ENCODE results near the gene ALDH9A1.
A peak's percentile ranks its signal among the peaks of the same experiment; 100 is the strongest.
"Not testable (repeated sequence)": the region's sequence is repeated elsewhere in the genome, so short reads cannot be mapped to it uniquely, and the experiment has no call there.

The ALDH9A1 gene

DNA sequence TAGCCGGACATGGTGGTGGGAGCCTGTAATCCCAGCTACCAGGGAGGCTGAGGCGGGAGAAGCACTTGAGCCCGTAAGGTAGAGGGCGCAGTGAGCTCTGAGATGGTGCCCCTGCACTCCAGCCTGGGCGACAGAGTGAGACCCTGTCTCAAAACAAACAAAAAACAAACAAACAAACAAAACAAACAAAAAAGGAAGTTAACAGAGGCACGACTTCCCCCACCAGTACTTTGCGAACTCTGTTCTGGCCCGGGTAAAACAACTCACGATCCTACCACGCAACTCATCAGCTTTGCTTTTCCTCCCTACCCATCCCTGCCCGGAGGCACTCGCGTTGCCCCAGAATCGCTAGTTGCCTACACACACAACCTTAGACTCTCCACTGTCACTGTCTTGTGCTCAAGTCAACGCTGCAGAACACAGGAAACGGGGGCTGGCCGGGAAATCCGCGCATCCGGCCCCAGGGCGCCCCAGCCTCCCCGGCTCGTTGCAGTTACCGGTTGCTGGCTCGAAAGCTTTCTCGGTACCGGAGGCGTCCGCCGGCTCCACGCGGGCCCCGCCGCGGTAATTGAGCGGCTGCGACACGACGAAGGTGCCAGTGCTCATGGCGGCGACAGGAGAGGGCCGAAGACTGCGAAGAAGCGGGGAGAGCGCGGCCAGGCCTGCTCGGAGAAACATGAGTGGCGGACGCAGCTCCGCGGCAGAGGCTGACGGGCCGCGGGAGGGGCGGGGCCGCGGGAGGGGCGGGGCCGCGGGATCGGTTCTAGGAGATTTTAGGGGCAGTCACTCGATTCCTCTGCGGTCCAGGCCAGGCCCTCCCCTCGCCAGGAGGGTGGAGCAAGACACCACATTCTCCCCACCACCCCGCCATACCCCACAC, at the start of gene ALDH9A1:
ALDH9A1 (minus strand) TSS at position 682 of the 880 bp plus-strand sequence; CDS start at position 678, 4 bp downstream.
- DNase-seq, result peak; percentile 90

DNA sequence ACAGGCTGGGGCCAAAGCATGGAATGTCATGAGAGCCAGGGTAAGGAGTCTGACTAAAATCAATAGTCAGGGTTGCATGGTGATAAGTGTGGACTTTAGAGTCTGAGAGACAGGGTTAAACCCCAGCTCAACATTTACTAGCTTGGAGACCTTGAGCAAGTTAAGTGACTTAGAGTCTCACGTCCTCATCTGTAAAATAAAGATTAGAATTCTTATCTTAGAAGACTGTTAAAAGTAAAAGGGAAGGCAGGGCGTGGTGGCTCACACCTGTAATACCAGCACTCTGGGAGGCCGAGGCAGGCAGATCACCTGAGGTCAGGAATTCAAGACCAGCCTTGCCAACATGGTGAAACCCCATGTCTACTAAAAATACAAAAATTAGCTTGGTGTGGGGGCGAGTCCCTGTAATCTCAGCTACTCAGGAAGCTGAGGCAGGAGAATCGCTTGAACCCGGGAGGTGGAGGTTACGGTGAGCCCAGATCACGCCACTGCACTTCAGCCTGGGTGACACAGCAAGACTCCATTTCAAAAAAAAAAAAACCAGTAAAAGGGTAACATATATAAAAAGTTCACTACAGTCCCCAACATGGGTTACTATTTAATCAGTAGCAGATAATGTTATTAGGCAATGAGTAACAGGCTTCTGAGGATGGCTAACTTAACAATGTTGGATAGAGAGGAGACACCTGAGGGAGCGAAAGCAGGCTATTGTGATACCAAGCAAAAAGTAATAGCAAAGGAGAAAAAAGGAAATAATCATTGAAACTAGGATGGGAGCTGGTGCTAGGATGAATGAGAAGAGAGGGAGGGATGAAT, 49.5 kb upstream of the ALDH9A1 start:
- DNase-seq, result no peak

DNA sequence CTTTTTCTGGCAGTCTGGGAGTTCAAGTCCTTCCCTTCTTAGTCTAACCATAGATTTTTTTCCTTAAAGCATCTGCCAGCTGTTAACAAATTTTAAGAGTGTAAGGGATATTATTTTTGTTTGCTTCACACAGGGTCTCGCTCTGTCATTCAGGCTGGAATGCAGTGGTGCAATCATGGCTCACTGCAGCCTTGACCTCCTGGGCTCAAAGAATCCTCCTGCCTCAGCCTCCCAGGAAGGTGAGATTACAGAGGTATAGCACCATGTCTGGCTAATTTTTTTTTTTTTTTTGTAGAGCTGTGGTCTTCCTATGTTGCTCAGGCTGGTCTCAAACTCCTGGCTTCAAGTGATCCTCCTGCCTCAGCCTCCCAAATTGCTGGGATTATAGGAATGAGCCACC, 46.6 kb upstream of the ALDH9A1 start:
- DNase-seq, result not testable (repeated sequence)

DNA sequence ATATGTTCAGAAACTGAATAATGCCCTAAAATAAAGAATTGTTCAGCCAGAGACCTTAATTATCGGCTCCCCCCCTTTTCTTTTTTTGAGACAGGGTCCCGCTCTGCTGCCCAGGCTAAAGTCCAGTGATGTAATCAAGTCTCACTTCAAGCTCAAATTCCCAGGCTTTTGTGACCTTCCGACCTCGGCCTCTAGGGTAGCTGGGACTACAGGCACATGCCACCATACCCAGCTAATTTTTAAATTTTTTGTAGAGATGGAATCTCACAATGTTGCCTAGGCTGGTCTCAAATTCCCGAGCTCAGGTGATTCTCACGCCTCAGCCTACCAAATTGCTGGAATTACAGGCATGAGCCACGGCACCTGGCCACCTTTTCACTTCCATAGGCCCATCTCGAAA, 43.8 kb upstream of the ALDH9A1 start:
- DNase-seq, result no peak

DNA sequence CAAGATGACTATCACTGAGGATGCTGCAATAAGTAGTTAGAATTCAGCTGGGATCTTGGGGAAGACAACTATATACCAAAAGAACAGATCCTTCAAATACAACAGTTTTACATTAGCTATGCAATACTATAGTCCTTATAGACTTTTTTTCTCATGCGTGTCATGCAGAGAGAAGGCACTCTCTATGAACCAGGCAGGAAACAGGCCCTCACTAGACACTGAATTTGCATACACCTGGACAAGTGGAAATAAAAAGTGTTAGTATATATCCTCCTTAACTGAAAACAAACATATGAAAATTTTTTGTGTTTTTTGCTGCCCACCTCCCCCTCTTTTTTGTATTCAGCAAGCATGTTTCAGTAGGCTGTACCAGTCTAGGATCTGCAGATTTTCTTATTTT, 40.4 kb upstream of the ALDH9A1 start:
- peak; percentile 54 for DNase-seq

DNA sequence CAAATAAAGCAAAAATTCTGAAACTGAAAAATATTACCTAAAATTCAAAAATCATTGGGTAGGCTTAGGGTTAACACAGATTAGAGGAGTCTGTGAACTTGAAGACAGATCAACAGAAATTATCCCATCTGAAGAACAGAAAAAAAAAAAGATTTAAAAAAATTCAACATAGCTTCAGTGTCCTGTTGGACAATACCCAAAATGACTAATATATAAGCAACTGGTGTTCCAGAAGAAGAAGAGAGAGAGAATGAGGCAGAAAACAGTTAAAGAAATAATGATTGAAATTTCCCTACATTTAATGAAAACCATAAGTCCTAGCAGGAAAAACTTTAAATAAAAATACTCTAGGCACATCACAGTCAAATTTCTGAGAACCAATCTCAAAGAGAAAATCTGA, 38.8 kb upstream of the ALDH9A1 start:
- no peak for DNase-seq

DNA sequence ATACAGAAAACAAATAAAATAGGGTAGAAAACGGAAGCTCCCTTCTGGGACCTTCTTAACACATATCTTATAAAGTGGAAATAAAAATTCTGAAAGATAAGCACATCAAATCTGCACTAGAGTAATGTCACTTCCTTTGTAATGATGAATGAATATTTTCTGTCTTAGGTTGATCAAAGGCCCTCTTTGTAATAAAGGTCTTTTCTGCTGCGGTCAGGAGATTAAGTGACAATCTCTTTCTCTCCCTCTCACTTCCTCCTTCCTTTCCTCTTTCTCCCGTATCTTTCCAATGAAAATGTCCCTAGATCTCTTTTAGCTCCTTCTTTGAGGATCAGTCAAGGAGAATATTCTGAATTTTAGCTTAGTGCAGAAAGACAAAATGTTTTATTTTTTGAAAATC, 36.5 kb upstream of the ALDH9A1 start:
- DNase-seq, result no peak

DNA sequence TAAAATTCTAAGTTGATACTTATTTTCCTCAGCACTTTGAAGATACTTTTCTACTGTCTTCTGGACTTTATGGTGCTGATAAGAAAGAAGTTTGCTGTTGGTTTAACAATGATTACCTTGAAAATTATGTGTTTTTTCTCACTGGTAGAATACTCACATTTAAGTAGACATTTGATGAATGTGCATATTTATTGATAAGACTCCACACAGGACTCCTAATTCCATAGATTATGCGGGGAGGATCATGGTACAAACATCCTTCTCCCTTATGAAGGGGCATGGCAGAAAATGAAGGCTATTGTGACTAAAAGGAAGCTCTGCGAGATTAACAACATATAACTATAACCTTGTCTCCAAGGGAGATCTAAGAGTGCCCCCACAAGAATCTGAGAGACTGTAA, 28.5 kb upstream of the ALDH9A1 start:
- no peak for DNase-seq

DNA sequence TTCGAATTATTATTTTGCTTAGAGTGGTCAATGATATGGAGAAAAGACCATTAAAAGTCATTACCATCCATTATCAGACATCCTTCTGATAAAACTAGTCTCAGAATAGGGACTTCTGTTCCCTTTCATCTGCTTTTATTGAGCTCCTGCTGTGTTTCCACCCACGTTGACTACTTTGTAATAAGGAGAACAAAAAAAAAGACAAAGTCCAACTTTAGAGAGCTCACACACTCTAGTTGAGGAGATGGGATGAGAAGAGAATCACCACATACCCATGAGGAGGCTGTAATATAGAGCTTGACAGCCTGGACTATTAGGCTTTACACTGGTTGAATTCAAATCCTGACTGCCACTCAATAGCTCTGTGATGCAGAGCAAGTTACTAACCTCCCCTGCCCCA, 27.8 kb upstream of the ALDH9A1 start:
- DNase-seq, result no peak

DNA sequence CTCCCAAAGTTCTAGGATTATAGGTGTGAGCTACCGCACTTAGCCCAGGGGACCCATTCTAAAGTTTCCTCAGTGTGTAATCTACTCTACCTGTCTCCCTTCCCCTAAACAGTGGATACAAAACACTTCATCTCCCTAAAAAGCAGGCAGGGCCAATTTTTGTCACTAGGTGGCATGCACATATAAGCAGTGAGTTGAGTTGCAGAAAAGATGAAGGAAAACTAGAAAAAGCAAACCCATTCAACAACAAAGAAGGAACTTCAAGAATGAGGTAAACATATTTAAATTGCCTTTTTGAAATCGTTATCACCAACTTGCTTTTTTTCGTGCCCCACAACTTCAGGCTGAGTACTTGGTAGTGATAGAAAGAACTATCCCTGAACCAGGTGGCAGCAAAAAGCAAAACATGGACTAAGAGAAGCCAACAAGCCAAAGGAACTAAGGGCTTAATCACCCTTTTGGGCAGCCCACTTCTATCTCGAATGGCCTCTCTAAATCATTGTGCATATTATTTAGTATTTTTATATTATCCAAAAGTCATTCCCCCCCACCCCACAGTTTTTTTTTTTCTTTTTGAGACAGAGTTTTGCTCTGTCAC, 19.7 kb upstream of the ALDH9A1 start:
- peak; percentile 54 for DNase-seq

DNA sequence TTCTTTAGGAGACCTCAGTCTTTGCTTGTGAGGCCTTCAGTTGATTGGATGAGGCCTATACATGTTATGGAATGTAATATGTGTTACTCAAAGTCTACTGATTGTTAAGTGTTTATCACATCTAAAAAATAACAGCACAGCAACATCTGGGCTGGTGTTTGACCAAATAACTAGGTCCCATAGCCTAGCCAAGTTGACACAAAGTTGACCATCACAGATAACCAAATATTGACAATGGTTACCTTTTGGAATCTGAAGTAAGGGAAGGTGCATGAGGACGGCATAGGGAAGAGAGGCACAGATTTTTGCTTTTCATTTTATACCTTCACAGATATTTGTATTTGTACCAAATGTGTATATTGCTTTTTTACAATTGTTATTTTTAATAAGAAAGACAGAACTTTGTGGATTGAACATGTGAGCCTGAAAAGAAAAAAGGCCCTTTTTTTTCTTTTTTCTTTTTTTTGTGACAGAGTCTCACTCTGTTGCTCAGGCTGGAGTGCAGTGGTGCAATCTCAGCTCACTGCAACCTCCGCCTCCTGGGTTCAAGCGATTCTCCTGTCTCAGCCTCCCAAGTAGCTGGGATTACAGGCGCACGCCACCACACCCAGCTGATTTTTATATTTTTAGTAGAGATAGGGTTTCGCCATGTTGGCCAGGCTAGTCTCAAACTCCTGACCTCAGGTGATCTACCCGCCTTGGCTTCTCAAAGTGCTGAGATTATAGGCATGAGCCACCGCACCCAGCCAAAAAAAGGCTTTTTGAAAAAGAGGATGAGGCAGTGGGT, 18.1 kb upstream of the ALDH9A1 start:
- DNase-seq, result not testable (repeated sequence)

DNA sequence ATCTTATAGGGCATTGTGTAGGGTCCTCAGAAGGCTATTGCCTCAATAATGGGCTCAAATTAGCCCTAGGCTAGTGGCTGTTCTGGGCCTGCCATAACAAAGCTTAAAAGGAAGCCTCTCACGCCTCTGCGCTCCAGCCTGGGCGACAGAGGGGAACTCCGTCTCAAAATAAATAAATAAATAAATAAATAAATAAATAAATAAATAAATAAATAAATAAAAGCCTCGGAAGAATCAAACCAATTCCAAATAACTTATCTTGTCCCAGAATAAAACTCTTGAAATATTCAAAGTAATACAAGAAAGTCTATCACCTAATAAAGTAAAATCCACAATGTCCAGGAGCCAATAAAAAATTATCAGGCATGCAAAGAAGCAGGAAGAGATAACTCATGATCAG, 14.4 kb upstream of the ALDH9A1 start:
- DNase-seq, result no peak

DNA sequence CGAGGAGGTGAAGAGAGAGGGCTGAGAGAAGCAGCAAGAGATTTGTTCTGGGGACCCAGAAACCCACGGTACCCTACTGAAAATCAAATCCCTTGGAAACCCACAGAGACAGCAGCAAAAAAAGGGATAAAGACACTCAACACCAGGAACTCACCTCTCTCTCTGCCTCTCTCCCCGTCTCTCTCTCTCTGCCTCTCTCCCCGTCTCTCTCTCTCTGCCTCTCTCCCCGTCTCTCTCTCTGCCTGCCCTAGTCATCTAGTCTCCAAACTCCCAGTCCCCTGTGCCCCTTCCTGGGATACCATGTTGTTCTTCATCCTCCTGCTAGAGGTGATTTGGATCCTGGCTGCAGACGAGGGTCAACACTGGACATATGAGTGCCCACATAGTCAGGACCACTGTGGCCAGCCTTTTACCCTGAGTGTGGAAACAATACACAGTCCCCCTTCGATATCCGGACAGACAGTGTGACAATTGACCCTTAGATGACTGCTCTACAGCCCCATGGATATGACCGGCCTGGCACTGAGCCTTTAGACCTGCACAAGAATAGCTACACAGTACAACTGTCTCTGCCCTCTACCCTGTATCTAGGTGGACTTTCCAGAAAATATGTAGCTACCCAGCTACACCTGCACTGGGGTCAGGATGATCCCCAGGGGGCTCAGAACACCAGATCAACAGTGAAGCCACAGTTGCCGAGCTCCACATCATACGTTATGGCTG, 9.8 kb upstream of the ALDH9A1 start:
- DNase-seq, result no peak

DNA sequence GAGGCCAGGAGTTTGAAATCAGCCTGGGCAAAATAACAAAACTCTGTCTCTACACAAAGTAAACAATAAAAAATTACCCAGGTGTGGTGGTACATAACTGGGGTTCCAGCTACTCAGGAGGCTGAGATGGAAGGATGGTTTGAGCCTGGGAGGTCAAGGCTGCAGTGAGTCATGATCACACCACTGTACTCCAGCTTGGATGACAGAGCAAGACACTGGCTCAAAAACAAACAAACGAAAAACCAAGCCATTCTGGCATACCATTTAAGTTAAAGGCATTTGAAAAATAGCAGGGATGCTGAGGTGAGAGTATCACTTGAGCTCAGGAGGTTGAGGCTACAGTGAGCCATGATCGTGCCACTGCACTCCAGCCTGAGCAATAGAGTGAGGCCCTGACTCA, 5.3 kb upstream of the ALDH9A1 start:
- no peak for DNase-seq

DNA sequence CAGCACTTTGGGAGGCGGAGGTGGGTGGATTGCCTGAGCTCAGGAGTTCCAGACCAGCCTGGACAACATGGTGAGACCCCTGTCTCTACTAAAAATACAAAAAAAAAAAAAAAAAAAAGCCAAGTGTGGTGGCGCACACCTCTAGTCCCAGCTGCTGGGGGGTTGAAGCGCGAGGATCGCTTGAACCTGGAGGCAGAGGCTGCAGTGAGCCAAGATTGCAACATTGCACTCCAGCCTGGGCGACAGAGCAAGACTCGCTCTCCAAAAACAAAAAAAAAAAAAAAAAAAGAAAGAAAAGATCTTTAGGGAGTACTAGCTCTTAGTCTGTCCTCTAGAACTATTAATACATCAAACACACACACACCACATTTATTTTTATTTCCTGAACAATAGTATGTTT, 3.6 kb upstream of the ALDH9A1 start:
- not testable (repeated sequence) for DNase-seq

DNA sequence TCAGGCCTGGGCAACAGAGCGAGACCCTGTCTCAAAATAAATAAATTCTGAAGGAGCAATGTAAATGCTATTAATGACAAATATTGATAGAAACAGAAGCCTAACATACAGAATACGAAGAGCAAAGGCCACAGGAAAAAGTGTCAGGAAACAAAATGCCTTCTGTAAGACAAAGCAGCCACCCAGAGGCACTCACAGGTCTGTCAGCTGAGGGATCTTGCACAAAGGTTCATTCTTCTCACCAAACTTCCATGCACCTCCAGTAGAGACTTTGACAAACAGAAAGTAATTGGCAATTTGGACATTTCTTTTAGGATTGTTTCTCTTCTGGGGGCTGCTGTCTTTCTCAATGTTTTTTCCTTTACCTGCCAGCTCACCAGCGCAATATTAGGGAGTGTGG, 1.2 kb upstream of the ALDH9A1 start:
- DNase-seq, result no peak

DNA sequence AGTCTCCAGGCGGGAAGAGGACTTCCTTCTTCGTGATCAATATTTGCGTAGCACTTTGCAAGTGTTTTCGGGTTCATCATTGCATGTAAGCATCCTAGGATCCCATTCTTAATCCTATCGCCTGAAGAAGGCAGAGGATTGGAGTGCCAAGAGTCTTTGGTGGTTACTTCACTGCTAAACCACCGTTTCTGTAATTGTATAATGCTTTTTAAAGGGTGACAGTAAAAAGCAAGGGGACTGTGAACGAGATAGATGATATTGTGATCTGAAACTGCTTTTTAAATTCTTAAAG, 345 bp upstream of the ALDH9A1 start:
- DNase-seq, result no peak

DNA sequence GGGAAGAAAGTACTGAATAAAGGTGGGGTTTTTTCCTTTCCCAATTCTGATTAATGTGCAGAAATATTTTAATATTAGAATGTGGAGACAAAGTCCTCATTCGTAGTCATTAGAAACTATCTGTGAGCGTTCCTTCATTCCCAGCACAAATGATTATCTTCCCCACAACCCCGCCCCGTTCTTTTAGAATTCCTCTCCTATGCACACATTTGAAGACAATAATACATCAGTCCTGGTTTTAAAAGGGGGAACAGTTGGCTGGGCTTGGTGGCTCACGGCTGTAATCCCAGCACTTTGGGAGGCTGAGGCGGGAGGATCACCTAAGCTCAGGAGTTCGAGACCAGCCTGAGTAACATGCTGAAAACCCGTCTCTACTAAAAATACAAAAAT, 876 bp downstream of the ALDH9A1 start:
- no peak for DNase-seq

DNA sequence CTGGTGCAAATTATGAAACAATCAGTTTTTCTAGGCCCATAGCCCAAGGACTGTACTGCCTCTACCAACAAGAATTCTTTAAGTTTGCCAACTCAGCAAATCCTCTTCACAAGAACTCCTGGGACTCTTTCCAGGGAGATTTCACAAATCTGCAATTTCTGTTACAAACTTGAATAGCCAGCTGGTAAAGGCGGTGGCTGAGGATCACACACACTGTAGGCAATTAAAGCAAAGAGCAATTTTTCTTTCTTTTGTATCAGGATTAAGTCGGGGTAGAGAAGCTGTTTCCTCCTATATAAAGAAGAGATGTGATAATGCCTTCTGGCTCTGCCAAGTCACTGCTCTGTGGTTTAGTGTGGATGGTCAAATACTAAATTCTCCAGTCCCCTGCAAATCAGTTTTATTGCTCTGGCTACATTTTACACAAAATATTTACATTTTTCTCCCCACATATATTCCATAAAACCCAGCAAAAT, 1.7 kb downstream of the ALDH9A1 start:
- DNase-seq, result no peak

DNA sequence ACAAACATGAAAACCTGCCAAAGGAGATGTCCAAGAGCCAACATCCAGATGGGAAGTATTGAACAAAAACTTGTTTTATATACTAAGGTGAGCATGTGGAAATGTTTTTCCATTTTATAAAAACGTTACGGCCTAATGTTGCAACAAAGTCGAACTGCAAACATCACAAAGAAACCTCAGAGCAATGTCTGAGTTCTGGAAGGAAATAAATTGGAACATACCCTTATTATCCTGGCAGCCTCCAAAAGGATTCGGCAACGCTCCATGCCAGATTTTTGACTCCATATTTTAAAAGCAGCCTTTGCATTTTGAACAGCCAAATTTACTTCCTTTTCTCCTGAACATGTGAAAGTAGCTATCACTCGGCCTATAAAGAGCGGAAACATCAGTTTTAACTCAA, 3.3 kb downstream of the ALDH9A1 start:
- DNase-seq, result no peak

DNA sequence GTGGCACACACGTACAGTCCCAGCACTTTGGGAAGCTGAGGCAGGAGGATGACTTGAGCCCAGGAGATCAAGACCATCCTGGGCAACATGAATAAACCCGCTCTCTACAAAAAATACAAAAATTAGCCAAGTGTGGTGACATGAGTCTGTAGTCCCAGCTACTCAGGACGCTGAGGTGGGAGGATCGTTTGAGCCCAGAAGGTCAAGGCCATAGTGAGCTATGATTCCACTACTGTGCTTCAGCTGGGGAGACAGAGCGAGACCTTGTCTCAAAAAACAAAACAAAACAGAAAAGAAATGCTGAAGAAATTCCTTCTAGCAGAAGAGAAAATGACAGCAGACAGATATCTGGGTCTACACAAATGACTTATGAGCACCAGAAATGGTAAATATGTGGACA, 10.3 kb downstream of the ALDH9A1 start:
- DNase-seq, result no peak

DNA sequence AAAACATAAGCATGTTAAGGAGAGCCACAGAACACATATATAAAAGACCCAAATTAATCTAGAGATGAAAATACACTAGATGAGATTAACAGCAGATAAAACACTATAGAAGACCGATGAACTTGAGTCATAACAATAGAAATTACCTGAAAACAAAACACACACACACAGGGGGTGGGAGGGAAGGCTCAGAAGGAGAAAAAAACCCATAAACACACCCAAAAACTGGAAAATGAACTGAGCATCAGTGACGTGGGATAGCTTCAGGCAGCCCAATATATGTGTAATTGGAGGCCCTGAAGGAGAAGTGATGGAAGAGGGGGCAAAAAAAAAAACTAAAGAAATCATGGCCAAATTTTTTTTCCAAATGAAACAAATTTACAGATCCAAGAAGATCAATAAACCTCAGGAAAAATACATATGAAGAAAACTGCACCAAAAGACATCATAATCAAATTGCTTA, 11.4 kb downstream of the ALDH9A1 start:
- no peak for DNase-seq

Measured in NCI-H345 (cell line).